ENCODE results near the gene COG5.
"Not testable (repeated sequence)": the region's sequence is repeated elsewhere in the genome, so short reads cannot be mapped to it uniquely, and the experiment has no call there.

Gene COG5

DNA sequence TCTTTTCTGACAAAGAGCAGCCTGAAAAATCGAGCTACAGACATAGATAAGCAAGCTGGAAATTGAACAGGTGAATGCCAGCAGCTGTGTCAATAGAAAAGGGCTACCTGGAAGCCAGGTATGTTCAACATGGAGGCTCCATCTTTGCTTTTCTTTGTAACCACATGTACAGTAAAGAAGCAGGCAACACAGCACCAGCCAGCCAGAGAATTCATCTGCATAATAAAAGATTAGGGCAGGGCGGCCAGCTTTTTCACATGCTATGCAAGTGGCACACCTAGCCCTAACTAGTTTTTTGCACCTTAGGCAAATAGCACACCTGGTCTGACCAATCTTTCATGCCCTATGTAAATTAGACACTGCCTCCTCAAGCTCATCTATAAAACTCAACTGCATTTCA lies 25.7 kb downstream of the COG5 start:
- Histone ChIP-seq H3K79me1 (replicated peaks; ENCODE audit: low read length, poor library complexity, severe bottlenecking) (peaks cover 8% of the 10 kb centered on the region), H3K36me3 (ENCODE audit: control insufficient read depth in 1 of 2, insufficient read depth in 2 of 2, low read depth in 1 of 2, low read length in 2 of 2) (peaks cover 0 to 23% of the 10 kb centered on the region in 2 experiments), H2BK12ac (ENCODE audit: low read length in 2 of 2) (no peak overlapping the region), H3K23ac (ENCODE audit: low read length in 2 of 2) (no peak overlapping the region), H3K4ac (ENCODE audit: low read depth in 1 of 2, low read length in 2 of 2) (no peak overlapping the region), H4K8ac (ENCODE audit: low read length) (no peak overlapping the region), H4K91ac (ENCODE audit: low read length) (no peak overlapping the region), H3K4me3 (ENCODE audit: insufficient read depth in 1 of 2, low read depth in 1 of 2, low read length in 2 of 2) (no peak overlapping the region), H3K4me1 (ENCODE audit: control insufficient read depth, insufficient read depth, low read depth, low read length) (no peaks in the 10 kb centered on the region), H3K27ac (ENCODE audit: low read length, poor library complexity, severe bottlenecking) (no peak overlapping the region), H2AK5ac (ENCODE audit: low read length, severe bottlenecking) (no peak overlapping the region), H3K27me3 (ENCODE audit: control insufficient read depth in 1 of 2, insufficient read depth in 1 of 2, low read length in 2 of 2) (no peaks in the 10 kb centered on the region), H3K14ac (ENCODE audit: low read length in 2 of 2) (no peak overlapping the region), H2BK15ac (ENCODE audit: low read depth, poor library complexity, severe bottlenecking) (no peak overlapping the region), H2AFZ (ENCODE audit: low read depth, low read length) (no peak overlapping the region), H3K18ac (ENCODE audit: low read depth in 1 of 2, low read length in 2 of 2) (no peak overlapping the region), H3K9me3 (ENCODE audit: control insufficient read depth, low read length) (peaks cover 5% of the 10 kb centered on the region), H2BK5ac (ENCODE audit: low read depth, low read length, poor library complexity, severe bottlenecking) (no peak overlapping the region), H3K9ac (ENCODE audit: low read length) (no peak overlapping the region), H2BK120ac (ENCODE audit: low read depth, low read length) (no peak overlapping the region), H3K4me2 (ENCODE audit: low read length, poor library complexity, severe bottlenecking) (no peak overlapping the region)
- no peak for DNase-seq
- WGBS = 86% methylated on average over 2 of the region's 2 CpGs

DNA sequence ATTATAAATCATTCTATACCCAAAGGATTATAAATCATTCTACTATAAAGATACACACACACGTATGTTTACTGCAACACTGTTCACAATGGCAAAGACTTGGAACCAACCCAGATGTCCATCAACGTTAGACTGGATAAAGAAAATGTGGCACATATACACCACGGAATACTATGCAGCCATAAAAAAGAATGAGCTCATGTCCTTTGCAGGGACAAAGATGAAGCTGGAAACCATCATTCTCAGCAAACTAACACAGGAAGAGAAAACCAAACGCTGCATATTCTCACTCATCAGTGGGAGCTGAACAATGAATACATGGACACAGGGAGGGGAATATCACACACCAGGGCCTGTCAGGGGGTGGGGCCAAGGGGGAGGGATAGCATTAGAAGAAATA lies 26.5 kb downstream of the COG5 start:
- not testable (repeated sequence) for H3K14ac ChIP-seq (ENCODE audit: low read length in 2 of 2); H4K91ac ChIP-seq (ENCODE audit: low read length); H3K9me3 ChIP-seq (ENCODE audit: control insufficient read depth, low read length); H3K18ac ChIP-seq (ENCODE audit: low read depth in 1 of 2, low read length in 2 of 2); H3K4me2 ChIP-seq (ENCODE audit: low read length, poor library complexity, severe bottlenecking); H3K4me1 ChIP-seq (ENCODE audit: control insufficient read depth, insufficient read depth, low read depth, low read length); H2AFZ ChIP-seq (ENCODE audit: low read depth, low read length); H3K27me3 ChIP-seq (ENCODE audit: control insufficient read depth in 1 of 2, insufficient read depth in 1 of 2, low read length in 2 of 2); H3K4me3 ChIP-seq (ENCODE audit: insufficient read depth in 1 of 2, low read depth in 1 of 2, low read length in 2 of 2); H2BK15ac ChIP-seq (ENCODE audit: low read depth, poor library complexity, severe bottlenecking); H3K4ac ChIP-seq (ENCODE audit: low read depth in 1 of 2, low read length in 2 of 2); DNase-seq; H2AK5ac ChIP-seq (ENCODE audit: low read length, severe bottlenecking); H4K8ac ChIP-seq (ENCODE audit: low read length); H3K27ac ChIP-seq (ENCODE audit: low read length, poor library complexity, severe bottlenecking); H2BK12ac ChIP-seq (ENCODE audit: low read length in 2 of 2); H2BK120ac ChIP-seq (ENCODE audit: low read depth, low read length); H3K23ac ChIP-seq (ENCODE audit: low read length in 2 of 2); H2BK5ac ChIP-seq (ENCODE audit: low read depth, low read length, poor library complexity, severe bottlenecking); H3K9ac ChIP-seq (ENCODE audit: low read length)
- Histone ChIP-seq H3K79me1 (replicated peaks; ENCODE audit: low read length, poor library complexity, severe bottlenecking) (peaks cover 10% of the 10 kb centered on the region), H3K36me3 (ENCODE audit: control insufficient read depth in 1 of 2, insufficient read depth in 2 of 2, low read depth in 1 of 2, low read length in 2 of 2) (peaks cover 0 to 23% of the 10 kb centered on the region in 2 experiments)
- WGBS = 95% methylated on average over 4 of the region's 4 CpGs

DNA sequence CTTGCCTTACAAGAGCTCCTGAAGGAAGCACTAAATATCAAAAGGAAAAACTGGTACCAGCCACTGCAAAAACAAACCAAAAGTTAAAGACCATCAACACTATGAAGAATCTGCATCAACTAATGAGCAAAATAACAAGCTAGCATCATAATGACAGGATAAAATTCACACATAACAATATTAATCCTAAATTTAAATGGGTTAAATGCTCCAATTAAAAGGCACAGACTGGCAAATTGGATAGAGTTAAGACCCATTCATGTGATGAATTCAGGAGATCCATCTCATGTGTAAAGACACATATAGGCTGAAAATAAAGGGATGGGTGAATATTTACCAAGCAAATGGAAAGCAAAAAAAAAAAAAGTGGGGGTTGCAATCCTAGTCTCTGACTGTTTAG lies 29.6 kb downstream of the COG5 start:
- Histone ChIP-seq H3K9me3 (ENCODE audit: control insufficient read depth, low read length) (peaks cover 5% of the 10 kb centered on the region), H3K9ac (ENCODE audit: low read length) (no peak overlapping the region), H3K79me1 (replicated peaks; ENCODE audit: low read length, poor library complexity, severe bottlenecking) (peaks cover 14% of the 10 kb centered on the region), H2BK5ac (ENCODE audit: low read depth, low read length, poor library complexity, severe bottlenecking) (no peak overlapping the region), H3K4me1 (ENCODE audit: control insufficient read depth, insufficient read depth, low read depth, low read length) (no peaks in the 10 kb centered on the region), H3K36me3 (ENCODE audit: control insufficient read depth in 1 of 2, insufficient read depth in 2 of 2, low read depth in 1 of 2, low read length in 2 of 2) (peaks cover 0 to 13% of the 10 kb centered on the region in 2 experiments), H2BK120ac (ENCODE audit: low read depth, low read length) (no peak overlapping the region), H2BK15ac (ENCODE audit: low read depth, poor library complexity, severe bottlenecking) (no peak overlapping the region), H3K27me3 (ENCODE audit: control insufficient read depth in 1 of 2, insufficient read depth in 1 of 2, low read length in 2 of 2) (no peaks in the 10 kb centered on the region), H2BK12ac (ENCODE audit: low read length in 2 of 2) (no peak overlapping the region), H3K14ac (ENCODE audit: low read length in 2 of 2) (no peak overlapping the region), H2AFZ (ENCODE audit: low read depth, low read length) (no peak overlapping the region), H3K4me2 (ENCODE audit: low read length, poor library complexity, severe bottlenecking) (no peak overlapping the region), H3K4me3 (ENCODE audit: insufficient read depth in 1 of 2, low read depth in 1 of 2, low read length in 2 of 2) (no peak overlapping the region), H2AK5ac (ENCODE audit: low read length, severe bottlenecking) (no peak overlapping the region), H4K91ac (ENCODE audit: low read length) (no peak overlapping the region), H3K4ac (ENCODE audit: low read depth in 1 of 2, low read length in 2 of 2) (no peak overlapping the region), H4K8ac (ENCODE audit: low read length) (no peak overlapping the region), H3K27ac (ENCODE audit: low read length, poor library complexity, severe bottlenecking) (no peak overlapping the region), H3K23ac (ENCODE audit: low read length in 2 of 2) (no peak overlapping the region), H3K18ac (ENCODE audit: low read depth in 1 of 2, low read length in 2 of 2) (no peak overlapping the region)
- no peak for DNase-seq

DNA sequence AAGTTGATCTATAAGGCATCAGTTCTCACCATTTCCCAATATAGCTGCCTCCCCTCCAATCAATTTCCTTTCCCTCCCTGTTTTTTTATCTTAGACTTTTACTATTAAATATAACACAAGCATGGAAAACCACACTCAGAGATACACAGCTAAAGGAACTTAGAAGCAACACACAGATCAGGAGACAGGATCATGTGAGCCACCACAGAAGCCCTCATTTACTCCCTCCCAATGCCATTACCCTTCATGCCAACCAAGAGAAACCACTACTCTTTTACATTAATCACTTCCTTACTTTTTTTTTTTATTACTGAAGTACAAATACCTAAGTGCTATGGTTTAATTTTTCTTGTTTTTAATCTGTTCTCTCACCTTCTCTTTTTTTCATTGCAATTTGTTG lies 33.0 kb downstream of the COG5 start:
- Histone ChIP-seq H3K4me3 (ENCODE audit: insufficient read depth in 1 of 2, low read depth in 1 of 2, low read length in 2 of 2) (no peak overlapping the region), H3K4me1 (ENCODE audit: control insufficient read depth, insufficient read depth, low read depth, low read length) (no peaks in the 10 kb centered on the region), H2AK5ac (ENCODE audit: low read length, severe bottlenecking) (no peak overlapping the region), H3K4me2 (ENCODE audit: low read length, poor library complexity, severe bottlenecking) (no peak overlapping the region), H2BK15ac (ENCODE audit: low read depth, poor library complexity, severe bottlenecking) (no peak overlapping the region), H2BK5ac (ENCODE audit: low read depth, low read length, poor library complexity, severe bottlenecking) (no peak overlapping the region), H3K23ac (ENCODE audit: low read length in 2 of 2) (no peak overlapping the region), H3K18ac (ENCODE audit: low read depth in 1 of 2, low read length in 2 of 2) (no peak overlapping the region), H2BK120ac (ENCODE audit: low read depth, low read length) (no peak overlapping the region), H4K91ac (ENCODE audit: low read length) (no peak overlapping the region), H4K8ac (ENCODE audit: low read length) (no peak overlapping the region), H3K36me3 (ENCODE audit: control insufficient read depth in 1 of 2, insufficient read depth in 2 of 2, low read depth in 1 of 2, low read length in 2 of 2) (peaks cover 0 to 10% of the 10 kb centered on the region in 2 experiments), H2AFZ (ENCODE audit: low read depth, low read length) (no peak overlapping the region), H3K9me3 (ENCODE audit: control insufficient read depth, low read length) (no peaks in the 10 kb centered on the region), H3K9ac (ENCODE audit: low read length) (no peak overlapping the region), H3K79me1 (replicated peaks; ENCODE audit: low read length, poor library complexity, severe bottlenecking) (peaks cover 15% of the 10 kb centered on the region), H2BK12ac (ENCODE audit: low read length in 2 of 2) (no peak overlapping the region), H3K4ac (ENCODE audit: low read depth in 1 of 2, low read length in 2 of 2) (no peak overlapping the region), H3K27me3 (ENCODE audit: control insufficient read depth in 1 of 2, insufficient read depth in 1 of 2, low read length in 2 of 2) (no peaks in the 10 kb centered on the region), H3K14ac (ENCODE audit: low read length in 2 of 2) (no peak overlapping the region), H3K27ac (ENCODE audit: low read length, poor library complexity, severe bottlenecking) (no peak overlapping the region)
- DNase-seq = no peak

All from mesenchymal stem cell (in vitro differentiated cells and primary cell).